ENCODE results near the gene UVRAG.

UVRAG gene

GRCh38 chr11:75867778-75868374, 52.9 kb downstream of the UVRAG start:
- peak; percentile 48 for TF ChIP-seq CTCF (IDR thresholded peaks at IDR 0.05; ENCODE audit: insufficient read depth, low read length, poor library complexity, severe bottlenecking)
- H3K27me3 ChIP-seq (replicated peaks; ENCODE audit: control insufficient read depth, insufficient read depth, low read length), result no peaks in the 10 kb centered on the region
- DNase-seq (ENCODE audit: extremely low read depth, insufficient read length), result no peak
- no peak overlapping the region for H3K4me3 ChIP-seq (replicated peaks; ENCODE audit: low read depth, low read length)
- H3K36me3 ChIP-seq (ENCODE audit: control insufficient read depth, insufficient read depth, low read length), result peaks cover 1% of the 10 kb centered on the region

- no peak for TF ChIP-seq CTCF (IDR thresholded peaks at IDR 0.05; ENCODE audit: insufficient read depth, low read length, poor library complexity, severe bottlenecking)
- H3K36me3 ChIP-seq (ENCODE audit: control insufficient read depth, insufficient read depth, low read length), result peaks cover 1% of the 10 kb centered on the region
- no peak for DNase-seq (ENCODE audit: extremely low read depth, insufficient read length)
- no peak overlapping the region for H3K4me3 ChIP-seq (replicated peaks; ENCODE audit: low read depth, low read length)
- H3K27me3 ChIP-seq (replicated peaks; ENCODE audit: control insufficient read depth, insufficient read depth, low read length), result no peaks in the 10 kb centered on the region
Measured at GRCh38 chr11:75868990-75869389, 54.0 kb downstream of the UVRAG start.

- no peak for DNase-seq (ENCODE audit: extremely low read depth, insufficient read length)
- Histone ChIP-seq H3K36me3 (ENCODE audit: control insufficient read depth, insufficient read depth, low read length) (no peaks in the 10 kb centered on the region; the same call in 1 of the 2 replicates), H3K4me3 (replicated peaks; ENCODE audit: low read depth, low read length) (no peak overlapping the region), H3K27me3 (replicated peaks; ENCODE audit: control insufficient read depth, insufficient read depth, low read length) (no peaks in the 10 kb centered on the region)
- TF ChIP-seq CTCF (IDR thresholded peaks at IDR 0.05; ENCODE audit: insufficient read depth, low read length, poor library complexity, severe bottlenecking), result no peak
Measured at GRCh38 chr11:75869661-75870455, 54.8 kb downstream of the UVRAG start.

- Histone ChIP-seq H3K4me3 (replicated peaks; ENCODE audit: low read depth, low read length) (peak overlapping the region; percentile 23), H3K36me3 (ENCODE audit: control insufficient read depth, insufficient read depth, low read length) (no peaks in the 10 kb centered on the region), H3K27me3 (replicated peaks; ENCODE audit: control insufficient read depth, insufficient read depth, low read length) (no peaks in the 10 kb centered on the region)
- DNase-seq (ENCODE audit: extremely low read depth, insufficient read length), result peak; percentile 35
- no peak for TF ChIP-seq CTCF (IDR thresholded peaks at IDR 0.05; ENCODE audit: insufficient read depth, low read length, poor library complexity, severe bottlenecking)
Measured at GRCh38 chr11:75872887-75873416, 57.9 kb downstream of the UVRAG start.

GRCh38 chr11:75873417-75874221, 58.6 kb downstream of the UVRAG start:
- TF ChIP-seq CTCF (IDR thresholded peaks at IDR 0.05; ENCODE audit: insufficient read depth, low read length, poor library complexity, severe bottlenecking), result no peak
- peak overlapping the region; percentile 50 for H3K4me3 ChIP-seq (replicated peaks; ENCODE audit: low read depth, low read length)
- H3K27me3 ChIP-seq (replicated peaks; ENCODE audit: control insufficient read depth, insufficient read depth, low read length), result no peaks in the 10 kb centered on the region
- DNase-seq (ENCODE audit: extremely low read depth, insufficient read length), result peak; percentile 24
- no peaks in the 10 kb centered on the region for H3K36me3 ChIP-seq (ENCODE audit: control insufficient read depth, insufficient read depth, low read length)
